HEK293 (cell line): ENCODE data around the gene THOC7.

Experiments
- CTCF ChIA-PET: fragments of 350-600 bp; formaldehyde crosslinking; extraction: SDS; loops from one replicate; lab custom pipeline; 2021; ENCODE audit warnings: antibody characterized with exemption; lab: Yijun Ruan, JAX
- POLR2A ChIA-PET: fragments of 300-600 bp; formaldehyde crosslinking; extraction: SDS; loops from one replicate; lab custom pipeline; 2020; ENCODE audit warnings: antibody characterized with exemption, inconsistent platforms; lab: Yijun Ruan, JAX
- H3K27ac ChIP-seq: fragments of 200-500 bp; sonication (Bioruptor generic); 2 replicates; pipeline ENCODE4 v1.5.1; 2014; ENCODE audit warnings: low read depth, low read length, control low read depth, inconsistent platforms; ENCODE audit errors: extremely low read depth
- H3K36me3 ChIP-seq, 2 experiments: fragments of 200-500 bp in 1 of 2; sonication (Bioruptor generic) in 1 of 2; 1 replicate in 1 of 2; 2 replicates in 1 of 2; pipeline ENCODE4 v1.5.1; 2014 to 2017; ENCODE audit warnings: inconsistent platforms in 2 of 2, low read length in 2 of 2; ENCODE audit not compliant: control insufficient read depth in 2 of 2, insufficient read depth in 1 of 2
- H3K4me1 ChIP-seq: fragments of 200-500 bp; sonication (Bioruptor generic); 2 replicates; pipeline ENCODE4 v1.5.1; 2014; ENCODE audit warnings: mild to moderate bottlenecking, low read length, inconsistent platforms; ENCODE audit not compliant: control insufficient read depth, insufficient read depth
- H3K4me3 ChIP-seq: 2 replicates; pipeline ENCODE4 v1.5.1; 2011; ENCODE audit warnings: low read depth, mild to moderate bottlenecking, control low read depth, low read length, moderate library complexity
- H3K9me3 ChIP-seq: fragments of 200-500 bp; sonication (Bioruptor generic); 2 replicates; pipeline ENCODE4 v1.5.1; 2014; ENCODE audit warnings: low read depth, low read length, inconsistent platforms; ENCODE audit not compliant: control insufficient read depth, insufficient read depth
- HIC1 ChIP-seq: fragments of 450-650 bp; formaldehyde crosslinking; IDR thresholded peaks from 2 replicates; pipeline ENCODE4 v1.5.1; 2016; ENCODE audit warnings: missing biosample characterization, missing genetic modification characterization
- IKZF3 ChIP-seq: fragments of 450-650 bp; IDR thresholded peaks from 2 replicates; pipeline ENCODE4 v1.5.0; 2018; ENCODE audit warnings: missing biosample characterization, mild to moderate bottlenecking, missing genetic modification characterization, moderate library complexity
- KLF1 ChIP-seq: fragments of 450-650 bp; formaldehyde crosslinking; IDR thresholded peaks from 2 replicates; pipeline ENCODE4 v1.5.1; 2016; ENCODE audit warnings: missing biosample characterization, missing genetic modification characterization
- KLF16 ChIP-seq: fragments of 450-650 bp; formaldehyde crosslinking; IDR thresholded peaks from 2 replicates; pipeline ENCODE4 v1.5.1; 2017; ENCODE audit warnings: missing biosample characterization, missing genetic modification characterization
- OSR2 ChIP-seq: fragments of 450-650 bp; formaldehyde crosslinking; IDR thresholded peaks from 2 replicates; pipeline ENCODE4 v1.5.1; 2016; ENCODE audit warnings: missing biosample characterization, missing genetic modification characterization
- PATZ1 ChIP-seq: fragments of 450-650 bp; formaldehyde crosslinking; IDR thresholded peaks from 2 replicates; pipeline ENCODE4 v1.5.1; 2016; ENCODE audit warnings: missing biosample characterization, missing genetic modification characterization
- SP3 ChIP-seq: fragments of 450-650 bp; formaldehyde crosslinking; IDR thresholded peaks from 2 replicates; pipeline ENCODE4 v1.5.1; 2016; ENCODE audit warnings: missing biosample characterization, missing genetic modification characterization
- SP7 ChIP-seq: fragments of 450-650 bp; formaldehyde crosslinking; IDR thresholded peaks from 2 replicates; pipeline ENCODE4 v1.5.1; 2016; ENCODE audit warnings: missing biosample characterization, missing genetic modification characterization
- ZBTB8A ChIP-seq: fragments of 450-650 bp; formaldehyde crosslinking; IDR thresholded peaks from 2 replicates; pipeline ENCODE4 v1.5.1; 2016; ENCODE audit warnings: missing biosample characterization, missing genetic modification characterization
- ZEB2 ChIP-seq: fragments of 450-650 bp; formaldehyde crosslinking; IDR thresholded peaks from 2 replicates; pipeline ENCODE4 v1.5.1; 2016; ENCODE audit warnings: missing biosample characterization, missing genetic modification characterization
- ZNF112 ChIP-seq: fragments of 450-650 bp; formaldehyde crosslinking; IDR thresholded peaks from 2 replicates; pipeline ENCODE4 v1.5.0; 2017; ENCODE audit warnings: missing biosample characterization, missing genetic modification characterization
- ZNF280D ChIP-seq: fragments of 450-650 bp; formaldehyde crosslinking; IDR thresholded peaks from 2 replicates; pipeline ENCODE4 v1.5.1; 2016; ENCODE audit warnings: missing biosample characterization, missing genetic modification characterization
- ZNF423 ChIP-seq: fragments of 450-650 bp; formaldehyde crosslinking; IDR thresholded peaks from 2 replicates; pipeline ENCODE4 v1.5.1; 2016; ENCODE audit warnings: missing biosample characterization, missing genetic modification characterization
- ZNF600 ChIP-seq: fragments of 450-650 bp; formaldehyde crosslinking; IDR thresholded peaks from 2 replicates; pipeline ENCODE4 v1.5.1; 2016; ENCODE audit warnings: missing biosample characterization, missing genetic modification characterization
- ZNF692 ChIP-seq: fragments of 450-650 bp; formaldehyde crosslinking; IDR thresholded peaks from 2 replicates; pipeline ENCODE4 v1.5.1; 2016; ENCODE audit warnings: missing biosample characterization, missing genetic modification characterization
- ZNF701 ChIP-seq: fragments of 450-650 bp; formaldehyde crosslinking; IDR thresholded peaks from 2 replicates; pipeline ENCODE4 v1.5.1; 2016; ENCODE audit warnings: missing biosample characterization, missing genetic modification characterization
- ZNF704 ChIP-seq: fragments of 450-650 bp; formaldehyde crosslinking; IDR thresholded peaks from 2 replicates; pipeline ENCODE4 v1.5.1; 2016; ENCODE audit warnings: missing biosample characterization, missing genetic modification characterization
- ZNF707 ChIP-seq: fragments of 450-650 bp; formaldehyde crosslinking; IDR thresholded peaks from 2 replicates; pipeline ENCODE4 v1.5.1; 2016; ENCODE audit warnings: missing biosample characterization, missing genetic modification characterization
- ZNF792 ChIP-seq: fragments of 450-650 bp; formaldehyde crosslinking; IDR thresholded peaks from 2 replicates; pipeline ENCODE4 v1.5.1; 2016; ENCODE audit warnings: missing biosample characterization, missing genetic modification characterization
- ZSCAN5A ChIP-seq: fragments of 450-650 bp; formaldehyde crosslinking; IDR thresholded peaks from 2 replicates; pipeline ENCODE4 v1.5.1; 2016; ENCODE audit warnings: missing biosample characterization, missing genetic modification characterization
- TF ChIP-seq, protein P1 (sequence below): fragments of 450-650 bp; formaldehyde crosslinking; IDR thresholded peaks from 2 replicates; pipeline ENCODE4 v1.5.1; 2016; ENCODE audit warnings: missing biosample characterization, missing genetic modification characterization

Gene THOC7

GRCh38 chr3:63814237-63814636 lies 49.4 kb downstream of the THOC7 start (continued):
- TF ChIP-seq ZNF704 (tag by site-specific recombination) = no peak
- TF ChIP-seq ZNF423 (tag by site-specific recombination) = no peak
- TF ChIP-seq ZNF600 = no peak
- no peak for TF ChIP-seq ZEB2 (tag by site-specific recombination)
- TF ChIP-seq KLF16 (tag by site-specific recombination) = no peak
- no peak for TF ChIP-seq KLF1
- no peak for TF ChIP-seq PATZ1 (tag by site-specific recombination)
- no peak for TF ChIP-seq ZNF692 (tag by site-specific recombination)
- TF ChIP-seq IKZF3 = no peak
- TF ChIP-seq ZNF112 (tag by site-specific recombination) = no peak
- TF ChIP-seq ZBTB8A (tag by site-specific recombination) = no peak
- no peak for TF ChIP-seq HIC1 (tag by site-specific recombination)
- no peak for TF ChIP-seq ZNF792 (tag by site-specific recombination)
- TF ChIP-seq ZNF280D (tag by site-specific recombination) = no peak

- no peak overlapping the region for H3K4me3 ChIP-seq
- POLR2A ChIA-PET = no interaction called here
- TF ChIP-seq OSR2 (tag by site-specific recombination) (peak; percentile 51; the same call in 1 of the 2 replicates), SP7 (tag by site-specific recombination) (0 out of 2 replicates have a peak, but pooled peaks have one; percentile 27), ZNF707 (tag by site-specific recombination) (no peak), SP3 (tag by site-specific recombination) (peak; percentile 35; the same call in 1 of the 2 replicates), ZNF701 (tag by site-specific recombination) (no peak), ZSCAN5A (tag by site-specific recombination) (no peak)
- TF ChIP-seq, protein P1, sequence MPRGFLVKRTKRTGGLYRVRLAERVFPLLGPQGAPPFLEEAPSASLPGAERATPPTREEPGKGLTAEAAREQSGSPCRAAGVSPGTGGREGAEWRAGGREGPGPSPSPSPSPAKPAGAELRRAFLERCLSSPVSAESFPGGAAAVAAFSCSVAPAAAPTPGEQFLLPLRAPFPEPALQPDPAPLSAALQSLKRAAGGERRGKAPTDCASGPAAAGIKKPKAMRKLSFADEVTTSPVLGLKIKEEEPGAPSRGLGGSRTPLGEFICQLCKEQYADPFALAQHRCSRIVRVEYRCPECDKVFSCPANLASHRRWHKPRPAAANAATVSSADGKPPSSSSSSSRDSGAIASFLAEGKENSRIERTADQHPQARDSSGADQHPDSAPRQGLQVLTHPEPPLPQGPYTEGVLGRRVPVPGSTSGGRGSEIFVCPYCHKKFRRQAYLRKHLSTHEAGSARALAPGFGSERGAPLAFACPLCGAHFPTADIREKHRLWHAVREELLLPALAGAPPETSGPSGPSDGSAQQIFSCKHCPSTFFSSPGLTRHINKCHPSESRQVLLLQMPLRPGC (tag by site-specific recombination) = peak; percentile 25; the same call in 1 of the 2 replicates
- TF ChIP-seq, all 188 proteins: peak for 4
- H3K36me3 ChIP-seq = no peaks in the 10 kb centered on the region
- no peaks in the 10 kb centered on the region for H3K9me3 ChIP-seq
- H3K4me1 ChIP-seq = no peaks in the 10 kb centered on the region
- no peak overlapping the region for H3K27ac ChIP-seq
- CTCF ChIA-PET = no interaction called here
Observed at GRCh38 chr3:63809607-63810006, 54.0 kb downstream of the THOC7 start.
